Progenitor cell of endocrine pancreas (in vitro differentiated cells): ENCODE results near the gene GUCY2D. TPM values are rescaled to one million over a fixed set of nuclear protein-coding genes. Genes with fewer than 3 reads are reported as not detected.

Source experiments
- DNase-seq: peaks from one replicate; pipeline ENCODE4 v3.0.0; 2021; ENCODE audit warnings: low spot score; ENCODE audit not compliant: unreplicated experiment
- H3K27ac Mint-ChIP-seq: 2 replicates; pipeline ENCODE4 v1.8.0; 2021; ENCODE audit warnings: mild to moderate bottlenecking, moderate library complexity, mixed read lengths
- H3K27me3 Mint-ChIP-seq: 2 replicates; pipeline ENCODE4 v1.8.0; 2021; ENCODE audit warnings: mixed read lengths
- H3K36me3 Mint-ChIP-seq: 2 replicates; pipeline ENCODE4 v1.8.0; 2022; ENCODE audit warnings: mixed read lengths; ENCODE audit not compliant: insufficient read depth
- H3K4me1 Mint-ChIP-seq: 2 replicates; pipeline ENCODE4 v1.8.0; 2021; ENCODE audit warnings: low read depth, mixed read lengths
- H3K4me3 Mint-ChIP-seq: 2 replicates; pipeline ENCODE4 v1.8.0; 2021; ENCODE audit warnings: low read depth, mild to moderate bottlenecking, moderate library complexity, mixed read lengths
- H3K9me3 Mint-ChIP-seq: 2 replicates; pipeline ENCODE4 v1.8.0; 2021; ENCODE audit warnings: low read depth, mixed read lengths
- total RNA-seq: library from RNA; stranded (reverse); gene quantifications from 2 replicates; pipeline ENCODE4 v1.2.1, GENCODE V29; 2021
- TF ChIP-seq, protein P1 (sequence below): fragments of 200-600 bp; sonication (generic); IDR thresholded peaks from one replicate; pipeline ENCODE4 v1.5.0; 2021; ENCODE audit warnings: antibody characterized with exemption, mild to moderate bottlenecking; ENCODE audit not compliant: unreplicated experiment

Gene GUCY2D
- total RNA-seq, 1 donor from 2014 or later: not detected

DNA sequence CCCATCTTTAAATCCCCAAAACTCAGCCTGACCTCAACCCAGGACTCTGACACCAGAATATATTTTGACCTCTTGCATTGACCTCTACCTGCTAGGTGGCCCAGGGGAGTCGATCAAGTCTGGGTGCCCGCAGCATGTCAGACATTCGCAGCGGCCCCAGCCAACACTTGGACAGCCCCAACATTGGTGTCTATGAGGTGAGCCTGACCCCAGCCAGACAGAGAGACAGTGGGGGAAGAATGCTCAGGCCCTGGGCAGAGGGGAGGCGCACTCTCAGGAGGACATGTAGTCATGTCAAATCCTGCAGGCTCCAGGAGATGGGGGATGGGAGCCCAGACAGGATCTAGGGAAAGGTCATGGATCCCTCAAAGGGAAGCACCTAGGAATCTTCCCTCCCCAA, 5.4 kb downstream of the GUCY2D start:
- Mint-ChIP-seq H3K36me3 (no peaks in the 10 kb centered on the region), H3K9me3 (no peaks in the 10 kb centered on the region), H3K27ac (no peak overlapping the region), H3K27me3 (peaks cover 70% of the 10 kb centered on the region), H3K4me3 (no peak overlapping the region), H3K4me1 (no peaks in the 10 kb centered on the region)
- TF ChIP-seq, protein P1, sequence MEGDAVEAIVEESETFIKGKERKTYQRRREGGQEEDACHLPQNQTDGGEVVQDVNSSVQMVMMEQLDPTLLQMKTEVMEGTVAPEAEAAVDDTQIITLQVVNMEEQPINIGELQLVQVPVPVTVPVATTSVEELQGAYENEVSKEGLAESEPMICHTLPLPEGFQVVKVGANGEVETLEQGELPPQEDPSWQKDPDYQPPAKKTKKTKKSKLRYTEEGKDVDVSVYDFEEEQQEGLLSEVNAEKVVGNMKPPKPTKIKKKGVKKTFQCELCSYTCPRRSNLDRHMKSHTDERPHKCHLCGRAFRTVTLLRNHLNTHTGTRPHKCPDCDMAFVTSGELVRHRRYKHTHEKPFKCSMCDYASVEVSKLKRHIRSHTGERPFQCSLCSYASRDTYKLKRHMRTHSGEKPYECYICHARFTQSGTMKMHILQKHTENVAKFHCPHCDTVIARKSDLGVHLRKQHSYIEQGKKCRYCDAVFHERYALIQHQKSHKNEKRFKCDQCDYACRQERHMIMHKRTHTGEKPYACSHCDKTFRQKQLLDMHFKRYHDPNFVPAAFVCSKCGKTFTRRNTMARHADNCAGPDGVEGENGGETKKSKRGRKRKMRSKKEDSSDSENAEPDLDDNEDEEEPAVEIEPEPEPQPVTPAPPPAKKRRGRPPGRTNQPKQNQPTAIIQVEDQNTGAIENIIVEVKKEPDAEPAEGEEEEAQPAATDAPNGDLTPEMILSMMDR: no peak
- no peak for DNase-seq

DNA sequence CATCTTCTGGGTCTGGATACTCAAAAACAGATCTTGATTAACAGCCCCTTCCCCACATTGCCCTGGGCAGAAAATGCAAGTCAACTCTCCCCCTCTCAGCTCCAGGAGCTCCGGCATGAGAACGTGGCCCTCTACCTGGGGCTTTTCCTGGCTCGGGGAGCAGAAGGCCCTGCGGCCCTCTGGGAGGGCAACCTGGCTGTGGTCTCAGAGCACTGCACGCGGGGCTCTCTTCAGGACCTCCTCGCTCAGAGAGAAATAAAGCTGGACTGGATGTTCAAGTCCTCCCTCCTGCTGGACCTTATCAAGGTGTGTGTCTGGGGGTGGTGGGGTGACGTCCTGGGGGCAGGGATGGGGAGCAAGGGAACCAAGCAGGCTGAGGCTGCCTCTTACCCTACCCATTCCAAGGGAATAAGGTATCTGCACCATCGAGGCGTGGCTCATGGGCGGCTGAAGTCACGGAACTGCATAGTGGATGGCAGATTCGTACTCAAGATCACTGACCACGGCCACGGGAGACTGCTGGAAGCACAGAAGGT, 9.7 kb downstream of the GUCY2D start:
- no peak for DNase-seq
- Mint-ChIP-seq H3K36me3 (no peaks in the 10 kb centered on the region), H3K4me1 (peaks cover 5% of the 10 kb centered on the region), H3K27ac (no peak overlapping the region), H3K9me3 (no peaks in the 10 kb centered on the region), H3K4me3 (no peak overlapping the region), H3K27me3 (peaks cover 71% of the 10 kb centered on the region)
- TF ChIP-seq, protein P1: no peak

DNA sequence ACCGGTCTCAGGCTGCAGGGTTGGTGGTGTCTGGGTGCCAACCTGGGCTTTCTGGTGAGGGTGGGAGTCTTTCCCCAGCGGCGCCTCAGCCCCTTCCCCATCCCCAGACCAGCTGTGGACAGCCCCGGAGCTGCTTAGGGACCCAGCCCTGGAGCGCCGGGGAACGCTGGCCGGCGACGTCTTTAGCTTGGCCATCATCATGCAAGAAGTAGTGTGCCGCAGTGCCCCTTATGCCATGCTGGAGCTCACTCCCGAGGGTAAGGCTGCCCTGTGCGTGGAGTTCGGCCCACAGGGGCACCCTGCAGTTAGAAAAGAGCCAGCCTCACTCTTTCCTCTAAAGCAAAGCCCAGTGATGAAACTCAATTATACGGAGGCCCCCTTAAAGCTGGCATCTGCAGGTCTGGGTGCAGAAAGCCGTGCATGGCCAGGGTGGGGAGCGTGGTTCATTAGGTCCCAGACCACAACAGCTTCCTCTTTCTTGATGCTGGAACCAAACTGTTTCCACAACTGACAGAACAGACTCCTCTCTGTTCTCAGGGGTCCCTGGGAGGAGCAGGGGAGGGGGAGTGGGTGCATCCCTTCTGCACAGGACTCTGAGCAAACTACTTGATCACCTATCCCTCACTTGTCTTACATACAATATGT, 10.7 kb downstream of the GUCY2D start:
- peaks cover 73% of the 10 kb centered on the region for H3K27me3 Mint-ChIP-seq
- no peaks in the 10 kb centered on the region for H3K9me3 Mint-ChIP-seq
- no peak overlapping the region for H3K4me3 Mint-ChIP-seq
- H3K27ac Mint-ChIP-seq: no peak overlapping the region
- H3K36me3 Mint-ChIP-seq: no peaks in the 10 kb centered on the region
- TF ChIP-seq, protein P1: no peak
- H3K4me1 Mint-ChIP-seq: peaks cover 5% of the 10 kb centered on the region
- DNase-seq: no peak

DNA sequence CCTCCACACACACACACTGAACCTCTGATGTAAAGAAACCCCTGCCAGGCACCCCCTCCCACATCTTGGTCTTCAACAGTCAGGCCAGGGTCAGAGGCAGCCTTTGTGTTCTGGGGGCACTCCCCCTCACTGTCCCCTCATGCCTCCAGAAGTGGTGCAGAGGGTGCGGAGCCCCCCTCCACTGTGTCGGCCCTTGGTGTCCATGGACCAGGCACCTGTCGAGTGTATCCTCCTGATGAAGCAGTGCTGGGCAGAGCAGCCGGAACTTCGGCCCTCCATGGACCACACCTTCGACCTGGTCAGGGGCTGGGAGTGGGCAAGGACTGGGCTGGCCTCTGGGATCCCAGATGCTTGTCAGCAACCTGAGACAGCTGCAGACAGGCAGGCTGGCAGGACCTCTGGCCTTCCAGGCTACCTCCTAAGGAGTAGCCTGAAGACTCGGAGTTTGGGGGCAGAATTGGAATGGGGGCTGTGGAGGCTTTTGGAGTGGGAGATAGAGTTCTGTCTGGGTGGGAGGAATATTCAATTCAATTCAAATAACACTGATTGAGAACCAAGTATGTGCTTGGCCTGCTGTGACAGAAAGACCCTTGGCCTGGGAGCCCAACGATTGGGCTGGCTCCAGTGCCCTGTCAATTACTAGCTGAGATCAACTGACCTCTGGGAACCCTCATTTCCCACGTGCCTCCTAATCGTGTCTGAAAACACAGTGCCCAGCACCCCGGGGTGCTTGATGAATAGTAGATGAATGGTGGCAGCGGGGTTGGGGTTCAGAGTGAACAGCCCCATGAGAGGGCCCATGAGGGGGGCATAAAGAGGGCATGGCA, 11.5 kb downstream of the GUCY2D start:
- Mint-ChIP-seq H3K27ac (no peak overlapping the region), H3K27me3 (peaks cover 73% of the 10 kb centered on the region), H3K36me3 (no peaks in the 10 kb centered on the region), H3K9me3 (no peaks in the 10 kb centered on the region), H3K4me1 (peaks cover 5% of the 10 kb centered on the region), H3K4me3 (no peak overlapping the region)
- no peak for DNase-seq
- TF ChIP-seq, protein P1: no peak

DNA sequence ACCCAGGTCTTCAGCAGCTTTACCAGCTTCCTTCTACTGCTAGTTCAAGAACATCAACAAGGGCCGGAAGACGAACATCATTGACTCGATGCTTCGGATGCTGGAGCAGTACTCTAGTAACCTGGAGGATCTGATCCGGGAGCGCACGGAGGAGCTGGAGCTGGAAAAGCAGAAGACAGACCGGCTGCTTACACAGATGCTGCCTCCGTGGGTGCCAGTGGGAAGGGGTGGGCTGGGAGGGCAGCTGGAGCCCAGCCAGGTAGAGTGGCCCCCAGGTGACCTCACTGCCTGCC, 12.1 kb downstream of the GUCY2D start:
- Mint-ChIP-seq H3K9me3 (no peaks in the 10 kb centered on the region), H3K4me1 (peaks cover 5% of the 10 kb centered on the region), H3K36me3 (no peaks in the 10 kb centered on the region), H3K4me3 (no peak overlapping the region), H3K27ac (no peak overlapping the region), H3K27me3 (peaks cover 75% of the 10 kb centered on the region)
- TF ChIP-seq, protein P1: no peak
- DNase-seq: no peak
